Brain microvascular endothelial cell (primary cell): ENCODE results near the gene EXTL2.

Source experiments
- DNase-seq: peaks from one replicate; pipeline ENCODE4 v3.0.0-alpha.2; 2020
- H3K27ac ChIP-seq: fragments of 250-450 bp; sonication (Bioruptor Pico); 2 replicates; pipeline ENCODE4 v1.5.1; 2020; ENCODE audit warnings: mild to moderate bottlenecking, moderate library complexity
- H3K27me3 ChIP-seq: fragments of 250-450 bp; sonication (Bioruptor Pico); replicated peaks from 2 replicates; pipeline ENCODE4 v1.5.1; 2020; ENCODE audit warnings: mild to moderate bottlenecking
- H3K36me3 ChIP-seq: fragments of 250-450 bp; sonication (Bioruptor Pico); replicated peaks from 2 replicates; pipeline ENCODE4 v1.5.1; 2020; ENCODE audit warnings: mild to moderate bottlenecking
- H3K4me3 ChIP-seq: 2 replicates; pipeline ENCODE4 v1.5.1; 2011; ENCODE audit warnings: low read depth, mild to moderate bottlenecking, control low read depth, low read length, moderate library complexity
- CTCF ChIP-seq: IDR thresholded peaks from 2 replicates; pipeline ENCODE4 v1.5.1; 2011; ENCODE audit warnings: low read depth, mild to moderate bottlenecking, moderate library complexity, low read length, control low read depth, inconsistent platforms; ENCODE audit errors: missing control alignments
- in situ Hi-C: cut with HindIII; loops from 2 replicates; pipeline ENCODE4 v1.10.0; 2017; ENCODE audit warnings: low sequenced_read_pairs, low pct_ligation_motif_present

Gene EXTL2

GRCh38 chr1:100894603-100895539 is at the start of gene EXTL2:
Gene EXTL2, minus strand, starts transcription at chr1:100894842. Its CDS starts 6,085 bp downstream, at chr1:100888757.
- TF ChIP-seq CTCF, result no peak
- in situ Hi-C loops, result no loop called here
- Histone ChIP-seq H3K27ac (peak within 1 kb of the TSS; percentile 96), H3K36me3 (peaks cover 4% of the 10 kb centered on the region), H3K27me3 (no peaks in the 10 kb centered on the region), H3K4me3 (peak within 1 kb of the TSS; percentile 96)
- peak; percentile 70 for DNase-seq

- in situ Hi-C loops, result no loop called here
- no peaks in the 10 kb centered on the region for H3K27me3 ChIP-seq
- TF ChIP-seq CTCF, result no peak
- peaks cover 8% of the 10 kb centered on the region for H3K36me3 ChIP-seq
- no peak overlapping the region for H3K27ac ChIP-seq
- no peak overlapping the region for H3K4me3 ChIP-seq
- no peak for DNase-seq
These were observed 48.9 kb upstream of the EXTL2 start for GRCh38 chr1:100943533-100943932.

- no peak for TF ChIP-seq CTCF
- DNase-seq, result no peak
- Histone ChIP-seq H3K27me3 (no peaks in the 10 kb centered on the region), H3K36me3 (peaks cover 11% of the 10 kb centered on the region), H3K27ac (no peak overlapping the region), H3K4me3 (no peak overlapping the region)
- in situ Hi-C loops, result no loop called here
These were observed 47.8 kb upstream of the EXTL2 start for GRCh38 chr1:100942304-100943046.

- in situ Hi-C loops, result no loop called here
- no peak for DNase-seq
- Histone ChIP-seq H3K36me3 (peaks cover 11% of the 10 kb centered on the region), H3K27ac (no peak overlapping the region), H3K27me3 (no peaks in the 10 kb centered on the region), H3K4me3 (no peak overlapping the region)
- no peak for TF ChIP-seq CTCF
These were observed 47.1 kb upstream of the EXTL2 start for GRCh38 chr1:100941580-100942216.

GRCh38 chr1:100941098-100941527 is 46.5 kb upstream of the EXTL2 start:
- DNase-seq, result no peak
- no peak for TF ChIP-seq CTCF
- Histone ChIP-seq H3K27ac (no peak overlapping the region), H3K27me3 (no peaks in the 10 kb centered on the region), H3K36me3 (peaks cover 11% of the 10 kb centered on the region), H3K4me3 (no peak overlapping the region)
- in situ Hi-C loops, result no loop called here
